H1 (cell line): ENCODE measurements around the gene GPM6B. TPM values are rescaled to one million over a fixed set of nuclear protein-coding genes. Genes with fewer than 3 reads are reported as not detected.

Experiments used
- CBX8 ChIP-seq: fragments of 300-800, 300-1000 bp; sonication (generic); IDR thresholded peaks from 2 replicates; pipeline ENCODE4 v1.7.1; 2016; ENCODE audit warnings: low read depth, low read length, borderline replicate concordance
- EP300 ChIP-seq, 2 experiments: IDR thresholded peaks; 1 replicate in 1 of 2; 2 replicates in 1 of 2; pipeline ENCODE4 v1.6.1; 2011 to 2012; ENCODE audit warnings: low read depth in 2 of 2, low read length in 2 of 2, mild to moderate bottlenecking in 2 of 2, borderline replicate concordance in 1 of 2, inconsistent platforms in 1 of 2, moderate library complexity in 1 of 2
- polyA plus RNA-seq, 7 experiments: library from polyadenylated mRNA; depleted of rRNA in 3 of 7; stranded (reverse) in 5 of 7; unstranded in 2 of 7; fragments of >200 nt in 5 of 7; fragments of 200-250 nt in 2 of 7; gene quantifications; 1 replicate in 5 of 7; 2 replicates in 1 of 7; 4 replicates in 1 of 7; pipeline versions ENCODE4 v1.2.1 to v1.2.3, GENCODE V29; 2011 to 2013; ENCODE audit warnings: missing spikeins in 2 of 7, mixed read lengths in 2 of 7
- total RNA-seq: library from RNA; stranded (reverse); fragmentation: NEBNext Ultra II Directional; extraction: Animal tissue kit (Norgen Biotek cat#: 25700); gene quantifications from 2 replicates; pipeline ENCODE4 v1.2.1, GENCODE V29; 2021

Gene GPM6B
- total and polyA plus RNA-seq, 2 of the 8 experiments (the other 6 are each of a cell fraction or from before 2014, with no cell fraction given), result 132 to 175 TPM

GRCh38 chrX:13828392-13828791 is 11.5 kb upstream of the GPM6B start (continued):
- TF ChIP-seq CBX8, result no peak
- TF ChIP-seq EP300 (IDR thresholded peaks at IDR 0.05; ENCODE audit: borderline replicate concordance in 1 of 2, low read depth in 2 of 2, low read length in 2 of 2), result no peak
